ENCODE data around the gene ID4.
A peak's percentile ranks its signal among the peaks of the same experiment; 100 is the strongest.

Gene ID4

GRCh38 chr6:19857703-19858102 lies 20.5 kb downstream of the ID4 start:
- Histone ChIP-seq H2AFZ (ENCODE audit: low read length) (no peak overlapping the region), H4K8ac (ENCODE audit: low read depth, low read length) (no peak overlapping the region), H3K27me3 (ENCODE audit: control insufficient read depth in 3 of 3, insufficient read depth in 3 of 3, low read depth in 1 of 3, low read length in 3 of 3) (no peaks in the 10 kb centered on the region), H4K91ac (ENCODE audit: low read depth, low read length, poor library complexity) (no peak overlapping the region), H3K18ac (ENCODE audit: low read length) (no peak overlapping the region), H2BK5ac (ENCODE audit: low read length) (no peak overlapping the region), H2BK12ac (ENCODE audit: low read length) (no peak overlapping the region), H3K27ac (replicated peaks; ENCODE audit: low read length) (no peak overlapping the region), H3K79me1 (ENCODE audit: low read depth, low read length) (no peaks in the 10 kb centered on the region), H3K23ac (ENCODE audit: low read depth, low read length, poor library complexity) (peak overlapping the region; percentile 25), H3K9ac (ENCODE audit: low read depth, low read length, poor library complexity) (no peak overlapping the region), H3K4ac (ENCODE audit: low read length) (peak overlapping the region; percentile 24), H2BK15ac (ENCODE audit: low read length) (no peak overlapping the region), H3K4me2 (ENCODE audit: insufficient read depth, low read length, poor library complexity, severe bottlenecking) (no peak overlapping the region), H3K9me3 (replicated peaks in 1 of 2; ENCODE audit: control insufficient read depth in 2 of 2, insufficient read depth in 1 of 2, low read depth in 1 of 2, low read length in 2 of 2) (no peaks in the 10 kb centered on the region), H3K14ac (ENCODE audit: low read length) (no peak overlapping the region), H2BK120ac (ENCODE audit: low read depth, low read length) (no peak overlapping the region), H3K36me3 (replicated peaks in 1 of 2; ENCODE audit: control insufficient read depth in 2 of 2, insufficient read depth in 2 of 2, low read length in 2 of 2) (no peaks in the 10 kb centered on the region), H2AK5ac (ENCODE audit: low read depth, low read length) (no peak overlapping the region), H3K4me1 (ENCODE audit: control insufficient read depth in 2 of 2, insufficient read depth in 1 of 2, low read depth in 1 of 2, low read length in 2 of 2) (peaks cover 0 to 4% of the 10 kb centered on the region in 2 donors), H3K4me3 (ENCODE audit: low read length in 2 of 2) (no peak overlapping the region)
- DNase-seq (ENCODE audit: low spot score): no peak
- WGBS, 2 donors (ENCODE audit: extremely low coverage in 2 of 2, insufficient read length in 2 of 2, insufficient replicate concordance in 1 of 2): no CpG with 5 or more reads among the region's 4 CpGs

DNA sequence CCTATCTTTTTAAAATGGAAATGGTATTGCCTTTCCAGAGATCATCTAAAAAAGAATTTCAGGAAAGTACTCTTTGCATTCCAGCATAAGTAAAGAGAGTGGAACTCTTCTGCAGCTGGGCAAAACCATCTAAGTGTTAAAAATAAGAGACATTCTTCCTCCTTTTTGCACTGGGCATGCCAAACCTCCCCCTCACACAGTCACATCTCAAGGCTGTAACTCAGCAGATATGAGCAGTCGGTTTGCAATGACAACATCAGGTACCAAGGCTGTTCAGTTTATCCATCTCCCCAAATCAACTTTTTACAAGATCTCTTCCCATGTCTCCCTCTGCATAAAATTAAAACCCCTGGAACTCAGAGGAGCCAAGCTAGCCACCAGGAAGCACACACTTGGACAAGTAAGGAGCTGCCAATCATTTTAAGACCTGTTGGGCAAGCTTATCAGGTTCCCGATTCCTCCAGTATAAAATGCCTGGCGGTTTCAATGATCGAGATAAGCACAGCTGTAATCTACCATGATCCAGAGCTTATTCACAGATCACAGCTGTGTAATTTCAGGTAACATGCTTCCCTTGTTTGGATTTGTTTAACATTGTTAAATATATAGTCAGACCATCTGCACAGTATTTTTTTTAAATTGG lies 23.2 kb downstream of the ID4 start:
- no peak overlapping the region for H3K4ac ChIP-seq (ENCODE audit: low read length)
- no peak overlapping the region for H2AFZ ChIP-seq (ENCODE audit: low read length)
- no peak overlapping the region for H2AK5ac ChIP-seq (ENCODE audit: low read depth, low read length)
- H3K9ac ChIP-seq (ENCODE audit: low read depth, low read length, poor library complexity): no peak overlapping the region
- no peak overlapping the region for H2BK5ac ChIP-seq (ENCODE audit: low read length)
- no peaks in the 10 kb centered on the region for H3K9me3 ChIP-seq (replicated peaks in 1 of 2; ENCODE audit: control insufficient read depth in 2 of 2, insufficient read depth in 1 of 2, low read depth in 1 of 2, low read length in 2 of 2)
- WGBS, 2 donors (ENCODE audit: extremely low coverage in 2 of 2, insufficient read length in 2 of 2, insufficient replicate concordance in 1 of 2): no CpG with 5 or more reads among the region's 4 CpGs
- H3K79me1 ChIP-seq (ENCODE audit: low read depth, low read length): no peaks in the 10 kb centered on the region
- no peak overlapping the region for H3K4me2 ChIP-seq (ENCODE audit: insufficient read depth, low read length, poor library complexity, severe bottlenecking)
- H3K27me3 ChIP-seq (ENCODE audit: control insufficient read depth in 3 of 3, insufficient read depth in 3 of 3, low read depth in 1 of 3, low read length in 3 of 3): no peaks in the 10 kb centered on the region
- H3K4me3 ChIP-seq (ENCODE audit: low read length in 2 of 2): no peak overlapping the region
- no peak for DNase-seq (ENCODE audit: low spot score)
- H3K23ac ChIP-seq (ENCODE audit: low read depth, low read length, poor library complexity): no peak overlapping the region
- no peak overlapping the region for H3K18ac ChIP-seq (ENCODE audit: low read length)
- H4K8ac ChIP-seq (ENCODE audit: low read depth, low read length): no peak overlapping the region
- no peak overlapping the region for H4K91ac ChIP-seq (ENCODE audit: low read depth, low read length, poor library complexity)
- no peak overlapping the region for H2BK12ac ChIP-seq (ENCODE audit: low read length)
- no peak overlapping the region for H3K14ac ChIP-seq (ENCODE audit: low read length)
- H3K36me3 ChIP-seq (replicated peaks in 1 of 2; ENCODE audit: control insufficient read depth in 2 of 2, insufficient read depth in 2 of 2, low read length in 2 of 2): no peaks in the 10 kb centered on the region
- peaks cover 0 to 4% of the 10 kb centered on the region in 2 donors for H3K4me1 ChIP-seq (ENCODE audit: control insufficient read depth in 2 of 2, insufficient read depth in 1 of 2, low read depth in 1 of 2, low read length in 2 of 2)
- H3K27ac ChIP-seq (replicated peaks; ENCODE audit: low read length): no peak overlapping the region
- H2BK15ac ChIP-seq (ENCODE audit: low read length): no peak overlapping the region
- no peak overlapping the region for H2BK120ac ChIP-seq (ENCODE audit: low read depth, low read length)

- H3K14ac ChIP-seq (ENCODE audit: low read length): no peak overlapping the region
- H3K4me3 ChIP-seq (ENCODE audit: low read length in 2 of 2): no peak overlapping the region
- H4K8ac ChIP-seq (ENCODE audit: low read depth, low read length): no peak overlapping the region
- H2BK12ac ChIP-seq (ENCODE audit: low read length): no peak overlapping the region
- peaks cover 0 to 7% of the 10 kb centered on the region in 2 donors for H3K4me1 ChIP-seq (ENCODE audit: control insufficient read depth in 2 of 2, insufficient read depth in 1 of 2, low read depth in 1 of 2, low read length in 2 of 2)
- H3K4ac ChIP-seq (ENCODE audit: low read length): no peak overlapping the region
- H3K9ac ChIP-seq (ENCODE audit: low read depth, low read length, poor library complexity): no peak overlapping the region
- no peak for DNase-seq (ENCODE audit: low spot score)
- H2AFZ ChIP-seq (ENCODE audit: low read length): no peak overlapping the region
- H2BK120ac ChIP-seq (ENCODE audit: low read depth, low read length): no peak overlapping the region
- H3K9me3 ChIP-seq (replicated peaks in 1 of 2; ENCODE audit: control insufficient read depth in 2 of 2, insufficient read depth in 1 of 2, low read depth in 1 of 2, low read length in 2 of 2): no peaks in the 10 kb centered on the region
- H3K27me3 ChIP-seq (ENCODE audit: control insufficient read depth in 3 of 3, insufficient read depth in 3 of 3, low read depth in 1 of 3, low read length in 3 of 3): no peaks in the 10 kb centered on the region
- no peak overlapping the region for H2BK15ac ChIP-seq (ENCODE audit: low read length)
- H3K36me3 ChIP-seq (replicated peaks in 1 of 2; ENCODE audit: control insufficient read depth in 2 of 2, insufficient read depth in 2 of 2, low read length in 2 of 2): no peaks in the 10 kb centered on the region
- H2AK5ac ChIP-seq (ENCODE audit: low read depth, low read length): no peak overlapping the region
- H3K4me2 ChIP-seq (ENCODE audit: insufficient read depth, low read length, poor library complexity, severe bottlenecking): no peak overlapping the region
- H3K23ac ChIP-seq (ENCODE audit: low read depth, low read length, poor library complexity): no peak overlapping the region
- H3K79me1 ChIP-seq (ENCODE audit: low read depth, low read length): no peaks in the 10 kb centered on the region
- no peak overlapping the region for H2BK5ac ChIP-seq (ENCODE audit: low read length)
- WGBS, 2 donors (ENCODE audit: extremely low coverage in 2 of 2, insufficient read length in 2 of 2, insufficient replicate concordance in 1 of 2): no CpG with 5 or more reads among the region's 3 CpGs
- H4K91ac ChIP-seq (ENCODE audit: low read depth, low read length, poor library complexity): no peak overlapping the region
- H3K27ac ChIP-seq (replicated peaks; ENCODE audit: low read length): no peak overlapping the region
- H3K18ac ChIP-seq (ENCODE audit: low read length): no peak overlapping the region
Measured at GRCh38 chr6:19864285-19864684, 27.1 kb downstream of the ID4 start.

DNA sequence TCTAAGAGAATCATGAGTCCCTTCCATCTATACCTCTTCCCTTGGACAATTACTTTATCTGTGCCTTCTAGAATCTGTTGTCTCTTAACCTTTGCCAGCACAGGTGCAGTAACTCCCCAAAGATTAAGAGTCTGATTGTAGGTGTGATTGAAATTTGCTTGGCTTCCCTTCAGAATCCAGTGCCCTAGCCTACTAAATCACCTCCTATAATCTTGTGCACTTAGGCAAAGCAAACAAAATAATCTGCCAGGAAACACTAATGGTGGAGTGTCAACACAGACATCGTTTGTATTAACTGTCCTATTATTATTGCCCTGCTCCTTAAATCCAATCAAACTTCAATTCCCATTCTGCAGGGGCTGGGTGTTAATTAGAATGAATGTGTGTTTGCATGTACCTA lies 28.0 kb downstream of the ID4 start:
- Histone ChIP-seq H3K27me3 (ENCODE audit: control insufficient read depth in 3 of 3, insufficient read depth in 3 of 3, low read depth in 1 of 3, low read length in 3 of 3) (no peaks in the 10 kb centered on the region), H3K18ac (ENCODE audit: low read length) (no peak overlapping the region), H4K91ac (ENCODE audit: low read depth, low read length, poor library complexity) (no peak overlapping the region), H4K8ac (ENCODE audit: low read depth, low read length) (no peak overlapping the region), H3K4me1 (ENCODE audit: control insufficient read depth in 2 of 2, insufficient read depth in 1 of 2, low read depth in 1 of 2, low read length in 2 of 2) (peaks cover 0 to 7% of the 10 kb centered on the region in 2 donors), H3K9me3 (replicated peaks in 1 of 2; ENCODE audit: control insufficient read depth in 2 of 2, insufficient read depth in 1 of 2, low read depth in 1 of 2, low read length in 2 of 2) (no peaks in the 10 kb centered on the region), H2AFZ (ENCODE audit: low read length) (no peak overlapping the region), H2AK5ac (ENCODE audit: low read depth, low read length) (no peak overlapping the region), H3K4ac (ENCODE audit: low read length) (no peak overlapping the region), H2BK5ac (ENCODE audit: low read length) (no peak overlapping the region), H3K4me3 (ENCODE audit: low read length in 2 of 2) (no peak overlapping the region), H3K4me2 (ENCODE audit: insufficient read depth, low read length, poor library complexity, severe bottlenecking) (no peak overlapping the region), H3K27ac (replicated peaks; ENCODE audit: low read length) (no peak overlapping the region), H3K14ac (ENCODE audit: low read length) (no peak overlapping the region), H3K36me3 (replicated peaks in 1 of 2; ENCODE audit: control insufficient read depth in 2 of 2, insufficient read depth in 2 of 2, low read length in 2 of 2) (no peaks in the 10 kb centered on the region), H3K23ac (ENCODE audit: low read depth, low read length, poor library complexity) (no peak overlapping the region), H2BK12ac (ENCODE audit: low read length) (no peak overlapping the region), H2BK15ac (ENCODE audit: low read length) (no peak overlapping the region), H2BK120ac (ENCODE audit: low read depth, low read length) (no peak overlapping the region), H3K9ac (ENCODE audit: low read depth, low read length, poor library complexity) (no peak overlapping the region), H3K79me1 (ENCODE audit: low read depth, low read length) (no peaks in the 10 kb centered on the region)
- DNase-seq (ENCODE audit: low spot score): no peak
- no CpG with 5 or more reads among the region's 1 CpG for WGBS, 2 donors (ENCODE audit: extremely low coverage in 2 of 2, insufficient read length in 2 of 2, insufficient replicate concordance in 1 of 2)
